Brain microvascular endothelial cell (primary cell): Measurements from ENCODE around the gene FAM107B.

Experiments
- DNase-seq: peaks from one replicate; pipeline ENCODE4 v3.0.0-alpha.2; 2020
- H3K27ac ChIP-seq: fragments of 250-450 bp; sonication (Bioruptor Pico); 2 replicates; pipeline ENCODE4 v1.5.1; 2020; ENCODE audit warnings: mild to moderate bottlenecking, moderate library complexity
- H3K27me3 ChIP-seq: fragments of 250-450 bp; sonication (Bioruptor Pico); replicated peaks from 2 replicates; pipeline ENCODE4 v1.5.1; 2020; ENCODE audit warnings: mild to moderate bottlenecking
- H3K36me3 ChIP-seq: fragments of 250-450 bp; sonication (Bioruptor Pico); replicated peaks from 2 replicates; pipeline ENCODE4 v1.5.1; 2020; ENCODE audit warnings: mild to moderate bottlenecking
- H3K4me3 ChIP-seq: 2 replicates; pipeline ENCODE4 v1.5.1; 2011; ENCODE audit warnings: low read depth, mild to moderate bottlenecking, control low read depth, low read length, moderate library complexity
- in situ Hi-C: cut with HindIII; loops from 2 replicates; pipeline ENCODE4 v1.10.0; 2017; ENCODE audit warnings: low sequenced_read_pairs, low pct_ligation_motif_present
- TF ChIP-seq, protein P1 (sequence below): IDR thresholded peaks from 2 replicates; pipeline ENCODE4 v1.5.1; 2011; ENCODE audit warnings: low read depth, mild to moderate bottlenecking, moderate library complexity, low read length, control low read depth, inconsistent platforms; ENCODE audit errors: missing control alignments

FAM107B gene

DNA sequence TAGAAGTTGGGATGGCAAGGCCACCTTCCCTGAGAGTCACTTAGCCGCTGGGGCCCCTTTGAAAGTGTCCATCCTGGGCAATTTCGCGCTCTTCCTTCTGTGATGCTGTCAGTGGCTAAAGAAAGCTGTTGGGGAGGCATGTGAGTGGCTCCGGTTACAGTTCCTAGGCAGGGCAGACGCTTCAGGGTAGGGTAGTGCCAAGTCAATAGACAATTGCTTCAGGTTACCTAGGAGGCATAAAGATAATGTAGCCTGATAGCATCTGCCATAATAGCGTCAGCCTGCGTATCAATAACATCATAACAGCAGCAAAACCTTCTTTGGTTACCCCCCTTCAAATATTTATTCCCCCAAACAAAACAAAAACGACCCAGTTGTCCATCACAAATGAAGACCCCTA lies at the start of gene FAM107B:
FAM107B (minus strand) TSS at position 101 of the 400 bp plus-strand sequence. CDS start 234 bp downstream, outside the sequence.
- no peak within 1 kb of the TSS for H3K4me3 ChIP-seq
- H3K27ac ChIP-seq = no peak within 1 kb of the TSS
- no peaks in the 10 kb centered on the region for H3K36me3 ChIP-seq
- TF ChIP-seq, protein P1, sequence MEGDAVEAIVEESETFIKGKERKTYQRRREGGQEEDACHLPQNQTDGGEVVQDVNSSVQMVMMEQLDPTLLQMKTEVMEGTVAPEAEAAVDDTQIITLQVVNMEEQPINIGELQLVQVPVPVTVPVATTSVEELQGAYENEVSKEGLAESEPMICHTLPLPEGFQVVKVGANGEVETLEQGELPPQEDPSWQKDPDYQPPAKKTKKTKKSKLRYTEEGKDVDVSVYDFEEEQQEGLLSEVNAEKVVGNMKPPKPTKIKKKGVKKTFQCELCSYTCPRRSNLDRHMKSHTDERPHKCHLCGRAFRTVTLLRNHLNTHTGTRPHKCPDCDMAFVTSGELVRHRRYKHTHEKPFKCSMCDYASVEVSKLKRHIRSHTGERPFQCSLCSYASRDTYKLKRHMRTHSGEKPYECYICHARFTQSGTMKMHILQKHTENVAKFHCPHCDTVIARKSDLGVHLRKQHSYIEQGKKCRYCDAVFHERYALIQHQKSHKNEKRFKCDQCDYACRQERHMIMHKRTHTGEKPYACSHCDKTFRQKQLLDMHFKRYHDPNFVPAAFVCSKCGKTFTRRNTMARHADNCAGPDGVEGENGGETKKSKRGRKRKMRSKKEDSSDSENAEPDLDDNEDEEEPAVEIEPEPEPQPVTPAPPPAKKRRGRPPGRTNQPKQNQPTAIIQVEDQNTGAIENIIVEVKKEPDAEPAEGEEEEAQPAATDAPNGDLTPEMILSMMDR = no peak
- no peaks in the 10 kb centered on the region for H3K27me3 ChIP-seq
- in situ Hi-C loops = no loop called here
- no peak for DNase-seq

DNA sequence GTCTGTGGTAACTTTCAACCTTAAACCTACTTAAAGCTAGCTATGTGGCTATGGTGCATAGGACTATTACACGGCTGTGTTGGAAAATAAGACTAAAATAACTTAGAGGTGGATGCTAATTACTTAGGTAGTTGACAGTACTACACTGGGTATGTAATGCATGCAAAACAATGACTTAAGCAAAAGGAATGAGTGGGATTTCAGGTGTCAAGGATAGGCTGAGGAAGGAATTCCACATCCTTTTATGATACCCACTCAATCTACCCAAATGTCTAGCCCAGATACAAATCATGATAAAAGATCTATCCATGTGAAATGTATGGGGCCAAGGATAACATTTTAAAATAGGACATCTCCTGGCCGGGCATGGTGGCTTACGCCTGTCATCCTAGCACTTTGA lies 49.3 kb upstream of the FAM107B start:
- no peak overlapping the region for H3K27ac ChIP-seq
- no peaks in the 10 kb centered on the region for H3K27me3 ChIP-seq
- DNase-seq = no peak
- in situ Hi-C loops = no loop called here
- TF ChIP-seq, protein P1 = no peak
- H3K4me3 ChIP-seq = no peak overlapping the region
- no peaks in the 10 kb centered on the region for H3K36me3 ChIP-seq

DNA sequence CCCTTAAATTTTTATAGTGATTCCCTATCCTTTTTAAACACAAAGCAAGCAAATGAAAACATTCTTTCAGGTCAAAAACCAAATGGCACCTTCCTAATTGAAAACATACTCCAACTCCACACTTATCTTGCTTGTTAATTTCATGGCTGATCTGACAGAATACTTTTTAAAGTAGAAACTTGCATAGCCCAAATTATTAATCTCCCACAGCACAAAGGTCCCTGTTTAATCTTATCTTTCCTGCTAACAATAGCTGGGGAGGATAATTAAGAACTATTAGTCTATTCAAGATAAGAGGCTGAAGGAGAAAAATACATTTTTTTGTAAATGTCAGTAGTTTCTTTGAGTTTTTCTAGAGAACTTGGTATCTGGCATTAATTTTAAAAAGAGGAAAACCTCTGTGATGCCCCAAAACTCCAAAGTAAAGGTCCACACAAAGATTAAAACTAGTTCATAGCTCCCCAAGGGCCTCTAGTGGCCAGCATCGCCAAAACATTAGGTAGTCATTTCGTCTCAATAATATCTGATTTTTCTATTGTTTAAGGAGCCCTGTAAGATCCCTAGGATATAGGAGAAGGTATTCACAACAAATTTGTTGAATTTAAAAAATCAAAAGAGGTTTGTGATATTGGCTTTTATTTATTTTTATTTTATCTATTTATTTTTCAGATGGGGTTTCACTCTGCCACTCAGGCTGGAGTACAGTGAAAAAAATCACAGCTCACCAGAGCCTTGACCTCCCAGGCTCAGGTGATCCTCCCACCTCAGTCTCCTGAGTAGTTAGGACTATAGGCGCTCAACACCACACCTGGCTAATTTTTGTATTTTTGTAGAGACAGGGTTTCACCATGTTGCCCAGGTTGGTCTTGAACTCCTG lies 48.4 kb upstream of the FAM107B start:
- no peaks in the 10 kb centered on the region for H3K27me3 ChIP-seq
- no peaks in the 10 kb centered on the region for H3K36me3 ChIP-seq
- in situ Hi-C loops = no loop called here
- no peak overlapping the region for H3K27ac ChIP-seq
- H3K4me3 ChIP-seq = no peak overlapping the region
- TF ChIP-seq, protein P1 = peak; percentile 79
- peak; percentile 57 for DNase-seq

DNA sequence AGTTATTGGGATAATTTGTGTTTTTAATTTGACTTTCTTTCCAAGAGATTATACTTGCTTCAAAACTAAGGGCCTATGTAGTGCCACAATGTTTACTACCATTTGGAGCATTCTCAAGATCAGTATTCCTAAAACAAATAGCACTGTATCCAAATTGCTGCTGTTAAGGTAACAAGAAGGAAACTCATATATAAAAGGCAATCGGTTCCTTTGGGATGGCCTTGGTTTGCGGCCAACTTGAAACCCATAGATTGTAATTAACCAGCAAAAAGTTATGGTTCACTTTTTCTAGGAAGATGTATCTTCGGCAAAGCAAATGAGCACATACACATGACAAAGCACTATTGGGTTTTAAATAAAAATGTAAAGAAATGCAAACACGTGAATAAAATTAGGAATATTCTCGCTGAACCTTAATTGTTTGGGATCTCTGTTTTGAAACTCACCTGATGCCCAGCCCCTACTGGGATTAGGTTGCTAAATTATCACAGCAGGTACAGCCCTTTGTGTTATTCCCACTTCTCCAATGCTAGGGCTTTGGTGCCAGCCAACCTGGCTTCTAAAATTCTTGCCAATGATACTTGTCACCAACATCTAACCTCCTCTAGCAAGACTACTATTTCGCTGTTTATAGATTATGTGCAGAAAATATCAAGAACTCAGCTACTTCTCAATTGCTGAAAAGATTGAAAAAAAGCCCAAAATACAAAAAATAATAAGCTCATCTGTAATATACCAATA lies 47.1 kb upstream of the FAM107B start:
- TF ChIP-seq, protein P1 = no peak
- DNase-seq = no peak
- Histone ChIP-seq H3K27me3 (no peaks in the 10 kb centered on the region), H3K36me3 (no peaks in the 10 kb centered on the region), H3K4me3 (no peak overlapping the region), H3K27ac (no peak overlapping the region)
- in situ Hi-C loops = no loop called here

DNA sequence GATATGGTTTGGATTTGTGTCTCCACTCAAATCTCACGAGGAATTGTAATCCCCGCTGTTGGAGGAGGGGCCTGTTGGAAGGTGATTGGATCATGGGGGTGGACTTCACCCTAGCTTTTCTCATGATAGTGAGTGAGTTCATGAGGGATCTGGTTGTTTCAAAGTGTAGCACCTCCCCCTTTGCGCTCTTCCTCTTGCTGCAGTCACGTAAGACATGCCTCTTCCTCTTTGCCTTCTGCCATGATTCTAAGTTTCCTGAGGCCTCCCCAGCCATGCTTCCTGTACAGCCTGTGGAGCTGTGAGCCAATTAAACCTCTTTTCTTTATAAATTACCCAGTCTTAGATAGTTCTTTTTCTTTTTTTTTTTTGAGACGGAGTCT lies 46.1 kb upstream of the FAM107B start:
- in situ Hi-C loops = no loop called here
- no peak for DNase-seq
- Histone ChIP-seq H3K27ac (no peak overlapping the region), H3K27me3 (no peaks in the 10 kb centered on the region), H3K36me3 (no peaks in the 10 kb centered on the region), H3K4me3 (no peak overlapping the region)
- TF ChIP-seq, protein P1 = no peak
